PC-3 (cell line): ENCODE data around the gene DNAAF2. TPM values are rescaled to one million over a fixed set of nuclear protein-coding genes. Genes with fewer than 3 reads are reported as not detected.

Experiments
- ATAC-seq: fragments of 200-7000 bp; cut with Tn5 transposase; 2 replicates; pipeline ENCODE4 v1.9.1; 2020; ENCODE audit warnings: mild to moderate bottlenecking, moderate library complexity
- BruUV-seq: library from RNA; stranded (reverse); fragments of 400-500 nt; replicated peaks from 2 replicates; lab custom pipeline; 2021; lab: Mats Ljungman, UMichigan
- CTCF ChIA-PET: fragments of 300-600 bp; sonication (Branson Sonifier 250); formaldehyde crosslinking; loops from one replicate; lab custom pipeline; 2022; ENCODE audit warnings: antibody characterized with exemption; lab: Charles Lee
- POLR2A ChIA-PET: fragments of 300-600 bp; sonication (Branson Sonifier 250); formaldehyde crosslinking; loops from one replicate; lab custom pipeline; 2022; ENCODE audit warnings: antibody characterized with exemption; ENCODE audit not compliant: unreplicated experiment; lab: Charles Lee
- DNase-seq: peaks from one replicate; pipeline ENCODE4 v3.0.0-alpha.2; 2015
- H2AFZ ChIP-seq: fragments of 300-600 bp; sonication (generic); 2 replicates; pipeline ENCODE4 v1.6.0; 2016; ENCODE audit warnings: antibody characterized with exemption, low read length
- H3F3A ChIP-seq: fragments of 300-600 bp; sonication (generic); one replicate; pipeline ENCODE4 v1.6.0; 2017; ENCODE audit warnings: antibody characterized with exemption, low read length, control low read depth, mild to moderate bottlenecking; ENCODE audit not compliant: unreplicated experiment
- H3K27ac ChIP-seq: fragments of 300-600 bp; sonication (generic); 2 replicates; pipeline ENCODE4 v1.5.1; 2016; ENCODE audit warnings: mild to moderate bottlenecking, low read length
- H3K27me3 ChIP-seq: fragments of 300-600 bp; sonication (generic); 2 replicates; pipeline ENCODE4 v1.6.1; 2016; ENCODE audit warnings: low read length, mixed read lengths
- H3K36me3 ChIP-seq: fragments of 300-600 bp; sonication (generic); 2 replicates; pipeline ENCODE4 v1.6.1; 2016; ENCODE audit warnings: low read depth, mixed run types, low read length, mixed read lengths
- H3K4me1 ChIP-seq: fragments of 300-600 bp; sonication (generic); 2 replicates; pipeline ENCODE4 v1.5.1; 2016; ENCODE audit warnings: low read length; ENCODE audit not compliant: insufficient read depth
- H3K4me2 ChIP-seq: fragments of 300-600 bp; sonication (generic); 2 replicates; pipeline ENCODE4 v1.6.0; 2016; ENCODE audit warnings: low read length
- H3K4me3 ChIP-seq: fragments of 300-600 bp; sonication (generic); 2 replicates; pipeline ENCODE4 v1.5.1; 2016; ENCODE audit warnings: mild to moderate bottlenecking, low read length, mixed read lengths
- H3K79me2 ChIP-seq: fragments of 300-600 bp; sonication (generic); 2 replicates; pipeline ENCODE4 v1.6.1; 2017; ENCODE audit warnings: low read length, mixed read lengths
- H3K9ac ChIP-seq: fragments of 300-600 bp; sonication (generic); 2 replicates; pipeline ENCODE4 v1.6.0; 2016; ENCODE audit warnings: mild to moderate bottlenecking, low read length
- H3K9me2 ChIP-seq: fragments of 300-600 bp; sonication (generic); replicated peaks from 2 replicates; pipeline ENCODE4 v1.6.1; 2016; ENCODE audit warnings: mixed run types, low read length, mixed read lengths
- H3K9me3 ChIP-seq: fragments of 300-600 bp; sonication (generic); 2 replicates; pipeline ENCODE4 v1.6.1; 2016; ENCODE audit warnings: low read length, mixed read lengths
- H4K20me1 ChIP-seq: fragments of 300-600 bp; sonication (generic); 2 replicates; pipeline ENCODE4 v1.6.1; 2016; ENCODE audit warnings: low read length, mixed read lengths
- CTCF ChIP-seq: fragments of 300-600 bp; sonication (generic); conservative IDR thresholded peaks from 2 replicates; pipeline ENCODE4 v1.5.1; 2017; ENCODE audit warnings: antibody characterized with exemption, low read depth, mild to moderate bottlenecking, low read length
- EZH2 ChIP-seq: fragments of 300-600 bp; sonication (generic); IDR thresholded peaks from one replicate; pipeline ENCODE4 v1.6.1; 2017; ENCODE audit warnings: antibody characterized with exemption, mild to moderate bottlenecking, low read length; ENCODE audit not compliant: unreplicated experiment
- EZH2phosphoT487 ChIP-seq: fragments of 300-600 bp; sonication (generic); IDR thresholded peaks from 2 replicates; pipeline ENCODE4 v1.6.1; 2018; ENCODE audit warnings: mild to moderate bottlenecking, antibody characterized with exemption, low read length, borderline replicate concordance
- intact Hi-C: fragments of 100-400 bp; cut with micrococcal nuclease; formaldehyde crosslinking; loops from 2 replicates; pipeline ENCODE4 v1.9.0; 2023
- total RNA-seq: library from RNA; depleted of rRNA; stranded (reverse); fragments of >200 nt; gene quantifications from 2 replicates; pipeline ENCODE4 v1.2.3, GENCODE V29; 2014

DNAAF2 gene
- total RNA-seq, 1 experiment from 2014 or later, result 23.2 TPM

DNA sequence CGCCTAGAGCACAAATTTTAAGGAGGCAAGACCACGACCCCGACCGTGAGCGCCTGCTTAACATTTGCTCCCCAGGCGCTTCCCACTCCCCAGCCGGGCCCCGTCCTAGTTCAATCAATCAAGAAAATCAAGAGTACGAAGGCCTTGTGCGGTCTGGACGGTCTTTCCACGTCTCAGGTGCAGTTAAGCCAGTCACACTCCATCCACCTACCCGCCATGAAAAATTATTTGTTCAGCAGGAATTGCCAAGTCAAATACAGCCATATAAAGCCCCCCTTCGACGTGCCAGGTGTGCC, 36.9 kb downstream of the DNAAF2 start:
- intact Hi-C loops, result loop anchor here (1.0 kb wide), 1 partner anchor 22 kb away; the partner anchor contains the start of genes MGAT2 and RPL36AL
- peak; percentile 7 for ATAC-seq

GRCh38 chr14:49594347-49595091, 40.5 kb downstream of the DNAAF2 start:
- no peak for TF ChIP-seq EZH2phosphoT487
- no peak for TF ChIP-seq CTCF
- no peak for TF ChIP-seq EZH2
- CTCF ChIA-PET, result interaction anchor here (0.5 to 1.7 kb wide), 4 partner anchors 8 to 173 kb away, joined by 3 to 7 read pairs (median 4); partner anchors contain the start of genes KLHDC2 and RPS29
- Histone ChIP-seq H3F3A (no peaks in the 10 kb centered on the region), H3K4me2 (no peak overlapping the region), H3K9me2 (no peaks in the 10 kb centered on the region), H3K27ac (no peak overlapping the region), H3K79me2 (peaks cover 31% of the 10 kb centered on the region), H3K36me3 (no peaks in the 10 kb centered on the region), H3K9ac (no peak overlapping the region), H3K4me1 (peaks cover 28% of the 10 kb centered on the region), H3K27me3 (no peaks in the 10 kb centered on the region), H3K4me3 (no peak overlapping the region), H2AFZ (no peak overlapping the region), H4K20me1 (no peaks in the 10 kb centered on the region), H3K9me3 (no peaks in the 10 kb centered on the region)
- intact Hi-C loops, result no loop called here
- POLR2A ChIA-PET, result interaction anchor here (1.7 kb wide), 1 partner anchor 8 kb away, joined by 10 read pairs; the partner anchor contains the start of gene RPS29
- no TSS peak for BruUV-seq
- DNase-seq, result peak; percentile 32
- no peak for ATAC-seq

More for the DNA sequence above, 36.9 kb downstream of the DNAAF2 start:
- Histone ChIP-seq H3K4me2 (peak overlapping the region; percentile 97), H3K36me3 (peaks cover 5% of the 10 kb centered on the region; the same call in 1 of the 2 replicates), H3K4me3 (peak overlapping the region; percentile 94), H3F3A (no peaks in the 10 kb centered on the region), H3K4me1 (peaks cover 34% of the 10 kb centered on the region), H3K9ac (peak overlapping the region; percentile 97), H3K27me3 (no peaks in the 10 kb centered on the region), H3K9me2 (no peaks in the 10 kb centered on the region), H4K20me1 (no peaks in the 10 kb centered on the region), H3K27ac (peak overlapping the region; percentile 82), H2AFZ (peak overlapping the region; percentile 90), H3K79me2 (peaks cover 60% of the 10 kb centered on the region), H3K9me3 (no peaks in the 10 kb centered on the region)
- DNase-seq, result no peak
- no peak for TF ChIP-seq EZH2
- no peak for TF ChIP-seq CTCF
- no peak for TF ChIP-seq EZH2phosphoT487
- ChIA-PET POLR2A (no interaction called here), CTCF (interaction anchor here (0.7 kb wide), 1 partner anchor 12 kb away, joined by 5 read pairs; no protein-coding TSS in a partner anchor)
- BruUV-seq, result TSS peak; percentile 67

GRCh38 chr14:49593016-49593415, 42.0 kb downstream of the DNAAF2 start:
- no peak for TF ChIP-seq EZH2phosphoT487
- TF ChIP-seq EZH2, result no peak
- TF ChIP-seq CTCF, result 0 out of 2 replicates have a peak, but pooled peaks have one; percentile 23
- H3K27ac ChIP-seq, result no peak overlapping the region
- no TSS peak for BruUV-seq
- ATAC-seq, result peak; percentile 90
- POLR2A ChIA-PET, result no interaction called here
- H3K9me3 ChIP-seq, result no peaks in the 10 kb centered on the region
- peak; percentile 83 for DNase-seq
- CTCF ChIA-PET, result no interaction called here
- intact Hi-C loops, result no loop called here
- H3K9me2 ChIP-seq, result no peaks in the 10 kb centered on the region
- peaks cover 16% of the 10 kb centered on the region for H3K79me2 ChIP-seq
- H3K27me3 ChIP-seq, result no peaks in the 10 kb centered on the region
- peak overlapping the region; percentile 44; the same call in 1 of the 2 replicates for H3K4me3 ChIP-seq
- no peaks in the 10 kb centered on the region for H3K36me3 ChIP-seq
- peak overlapping the region; percentile 79 for H3K4me2 ChIP-seq
- H3K4me1 ChIP-seq, result peaks cover 28% of the 10 kb centered on the region
- no peak overlapping the region for H3K9ac ChIP-seq
- H3F3A ChIP-seq, result no peaks in the 10 kb centered on the region
- H4K20me1 ChIP-seq, result no peaks in the 10 kb centered on the region
- H2AFZ ChIP-seq, result no peak overlapping the region
